Lower leg skin (tissue), 4 donors: ENCODE measurements around the gene ATG12. TPM values are rescaled to one million over a fixed set of nuclear protein-coding genes. Genes with fewer than 3 reads are reported as not detected.
A peak's percentile ranks its signal among the peaks of the same experiment; 100 is the strongest.

ENCODE experiments used
- DNase-seq, 2 donors: peaks; one replicate each; pipeline ENCODE4 v3.0.0-alpha.2; 2019; ENCODE audit warnings: low spot score in 2 of 2
- H3K4me3 ChIP-seq: fragments of 200-600 bp; sonication (generic); 2 replicates; pipeline ENCODE4 v1.5.1; 2017; ENCODE audit warnings: mild to moderate bottlenecking, low read depth; ENCODE audit not compliant: poor library complexity, severe bottlenecking
- POLR2A ChIP-seq, 2 donors: fragments of 450-650 bp; IDR thresholded peaks; one replicate each; pipeline ENCODE4 v1.6.1; 2016 to 2017; ENCODE audit warnings: antibody characterized with exemption in 2 of 2, mild to moderate bottlenecking in 1 of 2, moderate library complexity in 1 of 2
- WGBS, 2 donors: methylation state at CpG; one replicate each; pipeline ENCODE4 v1.1.5; 2018; 5-methylcytosine and 5-hydroxymethylcytosine counted together
- intact Hi-C: fragments of 100-400 bp; cut with DNase I; formaldehyde crosslinking; loops from one replicate; pipeline ENCODE4 v1.15.0; 2023; ENCODE audit warnings: low total_unique reads
- total RNA-seq, 4 donors: library from RNA; depleted of rRNA; stranded (reverse); fragments of >200 nt; gene quantifications; one replicate each; pipeline ENCODE4 v1.1.0, GENCODE V29; 2016
- TF ChIP-seq, protein P1 (sequence below), 3 donors: fragments of 450-650 bp; IDR thresholded peaks; one replicate each; pipeline ENCODE4 v1.5.1; 2016; ENCODE audit warnings: antibody characterized with exemption in 3 of 3, mild to moderate bottlenecking in 3 of 3, moderate library complexity in 2 of 3

Gene ATG12
- total RNA-seq, 4 donors from 2014 or later, result 29.7 to 52.7 (median 34.8) TPM

DNA sequence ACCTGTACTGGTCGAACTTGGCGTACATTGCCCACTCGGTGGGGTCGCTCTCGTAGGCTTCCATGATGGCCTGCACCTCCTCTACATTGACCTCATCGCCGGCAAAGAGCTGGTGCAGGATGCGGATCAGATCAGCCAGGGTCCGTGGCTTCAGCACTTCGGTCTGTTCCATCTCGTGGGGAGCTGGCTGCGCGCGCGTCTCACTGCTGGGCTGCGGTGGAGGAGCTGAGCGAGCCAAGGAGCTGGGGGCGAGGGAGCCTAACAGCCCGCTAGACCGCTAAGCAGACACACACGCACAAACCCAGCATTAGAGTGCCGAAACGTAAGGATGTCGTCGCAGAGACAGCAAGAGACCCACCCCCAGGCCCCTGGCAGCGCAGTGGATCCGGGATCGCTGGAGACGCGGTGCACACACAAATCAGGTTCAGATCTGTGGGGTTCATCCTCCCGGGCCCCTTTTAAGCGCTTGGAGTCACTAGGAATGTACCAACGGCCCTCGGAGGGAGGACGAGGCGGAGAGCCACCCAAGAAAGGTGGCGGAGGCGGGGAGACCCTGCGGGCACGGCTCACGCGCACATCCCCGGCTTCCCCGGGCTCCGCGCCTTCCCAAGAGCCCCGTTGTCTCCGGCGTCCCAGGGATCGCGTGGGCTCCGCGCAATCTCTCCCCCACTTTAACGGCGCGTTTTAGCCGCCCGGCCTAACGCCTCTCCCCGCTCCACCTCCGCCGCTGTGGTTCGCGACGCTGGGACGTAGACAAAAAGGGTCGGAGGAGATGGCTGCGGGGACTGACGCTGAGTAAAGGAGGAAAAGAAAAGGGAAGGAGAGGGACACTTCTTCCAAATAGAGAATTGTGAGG lies 24.9 kb downstream of the ATG12 start, which contains the start of gene CDO1:
Gene CDO1, minus strand, starts transcription at position 434 of the 856 bp plus-strand sequence. Its CDS starts 262 bp downstream, at position 172.
- 2 to 3% methylated on average over 36 to 64 of the region's 69 CpGs for WGBS, 2 donors
- peak; percentile 21 to 86 for DNase-seq
- intact Hi-C loops, result no loop called here
- TF ChIP-seq, protein P1, sequence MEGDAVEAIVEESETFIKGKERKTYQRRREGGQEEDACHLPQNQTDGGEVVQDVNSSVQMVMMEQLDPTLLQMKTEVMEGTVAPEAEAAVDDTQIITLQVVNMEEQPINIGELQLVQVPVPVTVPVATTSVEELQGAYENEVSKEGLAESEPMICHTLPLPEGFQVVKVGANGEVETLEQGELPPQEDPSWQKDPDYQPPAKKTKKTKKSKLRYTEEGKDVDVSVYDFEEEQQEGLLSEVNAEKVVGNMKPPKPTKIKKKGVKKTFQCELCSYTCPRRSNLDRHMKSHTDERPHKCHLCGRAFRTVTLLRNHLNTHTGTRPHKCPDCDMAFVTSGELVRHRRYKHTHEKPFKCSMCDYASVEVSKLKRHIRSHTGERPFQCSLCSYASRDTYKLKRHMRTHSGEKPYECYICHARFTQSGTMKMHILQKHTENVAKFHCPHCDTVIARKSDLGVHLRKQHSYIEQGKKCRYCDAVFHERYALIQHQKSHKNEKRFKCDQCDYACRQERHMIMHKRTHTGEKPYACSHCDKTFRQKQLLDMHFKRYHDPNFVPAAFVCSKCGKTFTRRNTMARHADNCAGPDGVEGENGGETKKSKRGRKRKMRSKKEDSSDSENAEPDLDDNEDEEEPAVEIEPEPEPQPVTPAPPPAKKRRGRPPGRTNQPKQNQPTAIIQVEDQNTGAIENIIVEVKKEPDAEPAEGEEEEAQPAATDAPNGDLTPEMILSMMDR (IDR thresholded peaks at IDR 0.05), result no peak
- TF ChIP-seq POLR2A (IDR thresholded peaks at IDR 0.05), result no peak
- H3K4me3 ChIP-seq, result peak within 1 kb of the TSS; percentile 18

DNA sequence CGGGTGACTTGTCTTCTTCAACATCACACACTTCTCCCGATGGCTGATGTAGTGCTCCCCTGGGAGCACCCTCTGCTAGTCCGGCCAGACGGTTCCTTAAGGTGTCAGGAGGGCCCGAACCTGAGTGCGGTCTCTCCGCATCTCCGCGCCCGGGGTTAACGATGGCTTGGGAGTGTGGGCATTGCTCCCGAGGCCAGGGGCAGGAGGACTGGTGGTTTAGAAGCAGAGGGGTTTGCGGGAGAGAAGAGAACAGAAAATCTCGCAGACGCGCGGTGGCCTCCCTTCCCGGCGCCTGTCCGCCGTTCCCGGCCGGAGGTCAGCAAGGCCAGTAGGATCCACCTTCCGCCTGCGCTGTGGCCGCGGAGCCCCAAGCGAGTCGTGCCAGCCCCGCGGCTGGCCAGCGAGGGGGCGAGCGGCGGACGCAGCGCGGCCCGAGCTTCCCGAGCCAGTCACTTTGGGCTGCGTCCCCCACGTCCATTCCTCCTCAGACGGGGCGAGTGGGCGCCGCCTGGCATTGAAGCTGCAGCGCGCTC lies 25.6 kb downstream of the ATG12 start:
- peak overlapping the region; percentile 18 for H3K4me3 ChIP-seq
- intact Hi-C loops, result no loop called here
- WGBS, 2 donors, result 2 to 4% methylated on average over 23 to 25 of the region's 48 CpGs
- DNase-seq, result no peak
- TF ChIP-seq, protein P1 (IDR thresholded peaks at IDR 0.05), result no peak
- TF ChIP-seq POLR2A (IDR thresholded peaks at IDR 0.05), result no peak

DNA sequence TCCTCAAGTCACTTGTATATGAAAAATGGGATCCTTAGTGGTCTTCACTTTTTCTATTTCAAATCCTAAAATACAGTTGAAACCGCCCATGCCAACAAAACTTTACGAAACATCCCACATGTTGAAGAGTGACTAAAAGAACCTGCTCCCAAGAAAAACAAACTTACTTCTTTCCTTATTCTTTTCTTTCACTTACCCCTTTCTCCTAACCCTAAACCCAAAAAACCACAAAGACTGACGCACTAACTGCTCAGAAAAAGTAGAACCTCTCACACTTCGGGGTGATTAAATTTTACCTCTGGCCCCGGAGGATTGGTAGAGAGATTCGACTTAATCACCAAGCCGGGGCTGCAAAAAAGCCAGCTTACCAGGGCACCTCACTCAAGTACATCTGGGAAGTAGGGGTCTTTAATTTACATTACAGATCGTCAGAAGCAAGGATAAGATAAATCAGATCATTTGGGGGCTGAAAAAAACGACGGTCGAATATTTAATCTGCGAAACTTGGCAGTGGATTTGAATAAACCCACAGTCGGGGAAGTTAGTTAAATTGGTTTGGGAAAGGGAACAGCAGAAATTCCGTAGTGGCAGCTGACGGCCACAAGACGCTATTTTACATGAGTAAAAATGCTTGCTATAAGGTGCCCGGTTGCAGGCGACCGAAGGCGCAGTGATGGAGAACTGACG lies 26.2 kb downstream of the ATG12 start:
- no peak for TF ChIP-seq POLR2A (IDR thresholded peaks at IDR 0.05)
- TF ChIP-seq, protein P1 (IDR thresholded peaks at IDR 0.05), result no peak
- 36 to 40% methylated on average over 21 of the region's 21 CpGs for WGBS, 2 donors
- no peak overlapping the region for H3K4me3 ChIP-seq
- DNase-seq, result no peak
- intact Hi-C loops, result no loop called here

DNA sequence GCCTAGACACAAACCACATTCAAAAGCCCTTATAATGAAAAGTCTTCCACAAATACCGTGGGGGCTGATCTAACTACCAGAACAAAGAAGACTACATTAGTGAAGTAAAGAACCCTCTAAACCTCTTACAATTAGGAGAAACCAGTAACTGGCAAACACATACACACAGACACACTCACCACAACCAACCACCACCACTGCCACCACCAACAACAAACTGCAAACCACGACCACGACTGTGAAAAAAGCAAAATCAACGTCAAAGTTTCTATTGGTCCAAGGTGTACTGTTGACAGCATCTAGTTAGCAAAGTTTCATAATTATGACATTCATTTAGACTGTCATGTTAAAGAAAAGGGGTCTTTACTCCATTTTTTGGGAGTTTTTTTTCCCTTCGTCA lies 27.6 kb downstream of the ATG12 start:
- WGBS, 2 donors, result 79 to 80% methylated on average over 5 of the region's 5 CpGs
- no peak overlapping the region for H3K4me3 ChIP-seq
- DNase-seq, result no peak
- TF ChIP-seq, protein P1 (IDR thresholded peaks at IDR 0.05), result no peak
- no peak for TF ChIP-seq POLR2A (IDR thresholded peaks at IDR 0.05)
- intact Hi-C loops, result no loop called here

DNA sequence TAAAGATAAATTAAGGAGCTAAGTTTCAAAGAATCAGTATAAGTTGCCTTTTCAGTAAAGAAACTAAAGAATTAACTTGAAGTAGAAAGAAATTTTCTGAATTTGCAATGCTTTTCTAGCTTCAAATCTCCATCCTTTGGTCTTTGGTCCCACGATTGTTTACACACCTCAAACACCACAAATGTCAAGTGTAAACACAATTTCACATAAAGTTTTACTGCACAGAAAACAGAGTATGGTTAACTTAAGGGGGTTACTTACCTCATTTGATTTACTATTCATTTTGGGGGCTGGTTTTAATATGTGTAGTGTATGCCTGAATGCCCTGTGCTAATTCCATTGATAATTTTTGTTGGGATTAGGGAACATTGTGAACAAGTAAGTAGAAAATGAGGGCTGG lies 29.0 kb downstream of the ATG12 start:
- 89 to 92% methylated on average over 1 of the region's 1 CpG for WGBS, 2 donors
- DNase-seq, result no peak
- intact Hi-C loops, result no loop called here
- no peak overlapping the region for H3K4me3 ChIP-seq
- TF ChIP-seq, protein P1 (IDR thresholded peaks at IDR 0.05), result no peak
- no peak for TF ChIP-seq POLR2A (IDR thresholded peaks at IDR 0.05)
